Activated naive CD8-positive, alpha-beta T cell treated with anti-CD3 and anti-CD28 coated beads, Interleukin-2, amount 50 U/mL, for 16 hours (primary cell): ENCODE measurements around the gene NUP210.

Experiments used
- DNase-seq: peaks from one replicate; pipeline ENCODE4 v3.0.0-alpha.2; 2020; ENCODE audit warnings: low read depth, low spot score

NUP210 gene

DNA sequence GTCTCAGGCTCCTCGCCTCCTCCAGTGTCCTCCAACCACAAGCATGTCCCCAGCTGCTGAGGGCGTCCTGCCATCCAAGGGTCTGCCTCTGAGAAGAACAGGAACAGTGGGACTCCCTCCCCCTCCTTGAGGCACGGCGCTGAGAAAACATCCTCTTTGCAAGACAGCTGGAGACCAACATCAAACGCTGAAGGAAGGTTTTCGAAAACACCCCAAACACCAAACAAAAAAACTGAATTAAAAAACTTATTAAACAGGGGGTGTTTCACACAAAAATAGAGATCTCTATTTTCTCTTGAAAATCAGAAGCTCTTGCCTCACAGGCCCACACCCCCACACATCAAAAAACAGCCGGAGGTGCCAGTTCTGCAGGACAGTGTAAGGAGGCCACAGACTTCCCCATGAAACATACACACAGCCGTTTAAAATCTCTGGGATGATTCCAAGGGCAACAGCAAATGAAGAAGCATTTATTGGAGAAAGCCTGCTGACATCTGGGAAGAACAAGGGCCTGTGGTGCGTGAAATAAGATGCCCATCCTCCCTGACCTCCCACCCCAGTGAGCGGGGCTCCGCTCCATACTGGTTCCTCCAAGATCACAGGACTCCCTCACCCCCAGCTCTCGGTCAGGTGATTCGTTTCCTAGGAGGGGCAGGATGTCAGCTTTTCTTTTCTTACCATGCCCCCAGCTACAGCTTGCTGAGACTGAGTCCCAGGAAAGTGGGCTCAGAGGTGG lies 71.3 kb downstream of the NUP210 start:
- no peak for DNase-seq

DNA sequence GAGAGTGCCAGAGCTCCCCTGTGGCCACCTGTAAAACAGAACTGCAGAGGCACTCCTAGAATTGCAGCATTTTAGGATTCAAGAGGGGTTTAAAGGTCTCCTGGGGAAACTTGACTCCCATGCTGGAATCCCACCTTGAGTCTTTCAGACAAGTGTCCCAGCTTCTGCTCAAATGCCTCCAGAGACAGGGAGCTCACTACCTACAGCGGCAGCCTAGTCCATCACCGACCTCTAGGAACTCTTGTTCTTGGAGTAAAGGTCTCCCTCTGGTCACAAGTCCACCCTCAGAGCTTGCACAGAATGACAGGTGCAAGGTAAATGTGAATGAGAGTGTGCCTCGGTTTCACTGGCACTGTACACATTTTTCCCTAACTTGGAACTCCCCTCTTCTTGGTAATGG lies 72.0 kb downstream of the NUP210 start:
- DNase-seq: no peak

DNA sequence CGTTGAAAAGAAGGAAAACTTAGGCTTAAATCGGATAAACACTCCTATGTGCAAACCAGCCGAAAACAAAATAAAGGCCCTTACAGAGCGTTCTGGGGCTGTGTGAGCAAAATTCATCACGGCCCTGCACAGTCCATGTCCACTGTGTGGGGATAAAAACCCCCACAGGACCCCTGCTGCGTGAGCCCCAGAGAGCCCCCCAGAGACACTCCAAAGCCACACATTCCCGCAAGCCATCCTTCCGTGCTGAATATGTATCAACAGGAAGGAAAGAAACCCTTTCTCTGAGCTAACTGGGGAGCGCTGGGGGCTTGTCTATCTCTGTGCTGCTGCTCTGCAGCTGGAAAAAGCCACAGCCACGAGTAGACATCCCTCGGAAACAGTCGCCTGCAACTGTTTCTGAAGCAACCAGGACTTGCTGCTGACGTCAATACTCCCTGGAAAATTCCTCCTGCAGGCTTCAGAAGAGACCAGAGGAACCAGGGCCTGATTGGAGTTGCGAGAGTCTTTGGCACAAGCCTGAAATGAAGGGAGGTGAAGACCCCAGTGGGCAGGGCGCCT lies 72.7 kb downstream of the NUP210 start:
- DNase-seq: no peak

DNA sequence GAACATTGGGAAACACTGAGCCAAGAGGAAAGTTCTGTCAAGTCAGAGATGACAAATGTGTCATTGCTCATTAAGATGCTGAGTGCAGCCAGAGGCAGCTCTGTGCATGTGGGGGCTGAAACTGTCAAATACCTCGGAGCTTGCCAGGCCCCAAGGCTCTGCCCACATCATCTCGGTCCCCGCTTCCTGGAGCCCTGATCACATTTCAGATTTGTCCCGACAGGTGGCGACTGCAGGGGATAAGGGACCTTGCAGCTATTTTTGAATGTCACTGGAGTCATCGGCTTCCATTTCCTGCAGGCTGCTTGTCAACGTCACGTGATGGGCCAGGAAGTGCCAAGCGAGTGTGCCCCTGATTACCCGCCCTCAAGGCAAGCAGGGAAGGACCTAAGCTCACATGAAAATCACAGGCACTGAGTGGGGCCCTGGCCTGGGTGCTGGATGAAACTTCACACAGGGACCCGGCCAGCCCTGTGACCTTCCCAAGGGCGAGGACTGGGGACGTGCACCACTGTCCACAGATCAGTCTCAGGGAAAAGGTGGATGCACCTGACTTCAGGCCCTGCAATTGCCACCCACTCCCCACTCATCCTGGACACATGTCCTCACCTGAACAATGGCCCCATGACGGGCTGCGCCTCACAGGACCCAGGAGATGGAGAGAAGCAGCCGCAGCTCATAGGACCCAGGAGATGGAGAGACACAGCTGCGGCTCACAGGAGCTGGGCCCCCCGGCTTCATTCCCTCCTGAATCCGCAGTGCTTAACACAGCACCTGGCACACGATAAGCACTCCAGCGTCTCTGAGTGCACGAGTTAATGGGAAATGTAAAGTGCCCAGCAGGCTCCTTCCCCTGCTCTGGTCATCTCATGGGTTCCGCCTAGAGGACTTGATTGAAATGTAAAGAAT lies 73.4 kb downstream of the NUP210 start:
- peak; percentile 52 for DNase-seq

DNA sequence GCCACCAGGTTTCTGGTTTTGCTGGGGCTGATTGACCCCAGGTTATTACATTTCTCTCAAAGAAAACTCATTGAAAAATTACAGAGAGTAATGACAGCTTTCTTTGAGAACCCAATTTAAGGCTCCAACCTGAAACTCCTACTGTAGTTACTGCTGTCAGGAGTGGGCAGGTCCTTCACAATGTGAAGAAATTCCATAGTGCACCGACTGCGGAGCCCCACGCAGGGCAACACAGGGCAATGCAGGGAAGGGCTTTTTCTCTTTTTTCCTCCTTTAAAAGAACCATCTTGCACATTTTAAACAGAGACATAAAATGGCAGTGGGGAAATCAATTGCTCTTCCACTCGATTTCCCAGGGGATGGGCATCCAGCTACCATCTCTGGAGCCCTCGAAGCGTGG lies 74.3 kb downstream of the NUP210 start:
- DNase-seq: no peak

DNA sequence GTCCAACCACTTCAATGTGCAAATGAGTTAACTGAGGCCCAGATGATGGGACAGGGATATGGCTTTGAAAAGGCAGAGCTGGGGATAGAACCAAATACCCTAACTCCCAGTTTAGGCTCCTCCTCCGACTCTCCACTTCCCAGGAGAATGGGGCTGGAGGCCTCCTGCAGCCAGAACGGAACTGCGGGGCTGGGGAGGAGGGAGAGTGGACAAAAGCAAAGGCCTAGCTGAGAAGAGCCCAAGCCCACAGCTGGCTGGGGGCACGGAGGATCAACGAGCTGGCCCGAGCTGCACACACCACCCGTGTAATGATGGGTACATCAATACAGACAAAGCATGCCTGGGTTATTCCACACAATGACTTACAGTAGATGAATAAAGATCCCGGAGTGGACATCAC lies 74.8 kb downstream of the NUP210 start:
- DNase-seq: no peak

DNA sequence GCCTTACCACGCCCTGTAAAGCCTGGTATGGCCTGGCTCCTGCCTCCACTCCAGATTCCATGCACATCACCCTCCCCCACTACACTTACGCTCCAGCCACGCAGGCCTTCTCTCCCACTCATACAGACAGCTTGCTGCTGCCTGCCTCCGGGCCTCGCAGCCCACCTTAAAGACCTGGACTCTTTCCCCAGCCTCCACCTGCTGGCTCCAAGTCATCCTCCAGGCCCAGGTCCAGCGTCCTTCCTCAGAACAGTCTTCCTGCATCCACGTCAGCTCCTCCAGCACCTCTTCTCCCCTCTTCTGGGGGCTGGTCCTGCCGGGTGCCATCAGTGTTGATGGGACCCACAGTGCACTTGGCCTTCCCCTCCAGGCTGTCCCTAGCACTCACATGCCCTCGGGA lies 75.5 kb downstream of the NUP210 start:
- DNase-seq: no peak

DNA sequence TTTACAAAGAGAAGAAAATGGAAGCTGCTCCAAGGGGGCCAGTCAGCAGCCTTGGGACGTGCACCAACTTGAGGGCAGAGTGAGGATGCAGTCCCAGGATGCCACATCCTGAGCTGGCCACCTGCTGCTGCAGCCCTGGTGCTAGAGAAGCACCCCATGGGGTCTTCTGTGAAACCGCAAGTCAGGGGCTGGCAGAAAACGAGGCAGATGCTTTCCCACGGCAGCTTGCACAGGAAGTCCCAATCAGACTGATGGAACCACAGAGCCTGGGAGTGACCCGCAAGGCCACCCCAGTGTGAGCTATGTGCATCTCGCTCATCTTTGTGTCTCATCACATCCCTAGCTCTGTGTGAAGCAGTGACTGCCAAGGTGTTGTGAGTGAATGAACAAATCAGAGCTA lies 76.5 kb downstream of the NUP210 start:
- DNase-seq: no peak

DNA sequence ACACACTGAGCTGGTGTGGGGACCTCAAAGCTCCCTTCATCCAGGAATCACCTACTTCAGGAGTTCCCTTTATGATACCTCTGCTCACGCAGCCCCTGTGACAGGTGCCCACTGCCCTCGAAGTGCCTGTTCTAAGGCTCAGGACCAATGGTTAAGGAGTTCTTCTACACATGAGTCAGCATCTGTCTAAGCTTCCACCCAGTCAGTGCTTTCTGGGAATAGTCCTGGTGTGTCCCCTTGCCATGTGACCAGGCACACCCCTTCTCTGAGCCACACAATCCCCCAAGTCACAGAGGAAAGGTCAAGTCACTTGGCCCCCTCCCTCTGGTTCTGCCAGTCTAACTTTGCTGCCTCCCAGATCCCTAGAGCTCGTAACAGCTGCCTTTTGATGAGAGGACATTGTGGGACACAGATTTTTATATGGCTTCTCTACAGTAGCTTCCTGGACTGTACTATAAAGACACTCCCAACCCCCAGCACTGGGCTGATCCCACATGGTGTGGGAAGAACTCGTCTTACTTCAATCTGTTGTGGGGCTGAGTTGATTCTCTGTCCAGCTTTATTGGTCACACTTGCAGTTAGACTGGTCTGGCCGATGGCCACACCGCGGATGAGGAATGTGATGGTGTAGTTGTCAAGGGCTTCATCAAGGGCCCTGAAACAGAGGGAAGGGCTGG lies 78.8 kb downstream of the NUP210 start:
- no peak for DNase-seq

DNA sequence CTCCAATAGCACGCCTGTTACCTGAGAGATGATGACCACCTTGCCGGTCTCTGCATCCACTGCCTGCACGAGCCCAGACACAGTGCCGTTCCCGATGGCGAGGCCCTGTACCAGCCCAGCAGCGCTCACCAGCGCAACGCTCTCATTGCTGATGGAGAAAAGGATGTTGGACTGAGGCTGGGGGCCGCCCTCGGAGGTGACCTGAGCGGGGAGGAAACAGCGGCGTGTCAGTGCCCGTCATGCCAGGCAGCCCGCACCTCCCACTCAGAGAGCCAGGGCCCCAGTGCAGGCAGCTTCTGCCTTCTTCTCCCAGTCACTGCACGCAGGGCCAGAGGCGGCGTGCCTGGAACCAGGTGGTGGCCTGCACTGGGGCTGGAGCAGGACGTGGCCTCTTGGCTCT lies 80.3 kb downstream of the NUP210 start:
- DNase-seq: no peak

DNA sequence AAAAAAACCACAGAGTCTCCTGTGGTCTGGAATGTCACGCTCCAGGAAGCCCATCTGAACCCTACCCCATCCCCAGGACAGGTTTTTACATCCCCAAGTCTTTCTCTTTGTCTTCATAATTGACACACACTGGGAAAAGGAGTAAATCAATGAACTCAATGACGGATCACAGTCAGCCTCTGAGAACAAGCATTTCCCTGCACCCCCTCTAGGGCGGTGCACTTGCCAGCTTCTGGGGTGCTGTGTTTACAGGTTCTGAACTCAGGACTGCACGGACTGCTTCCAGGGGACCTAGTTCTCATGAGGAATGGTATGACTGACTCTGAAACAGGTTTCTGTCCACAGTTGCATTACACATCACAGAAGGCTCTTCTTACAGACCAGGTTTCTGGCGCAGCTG lies 81.1 kb downstream of the NUP210 start:
- DNase-seq: no peak

DNA sequence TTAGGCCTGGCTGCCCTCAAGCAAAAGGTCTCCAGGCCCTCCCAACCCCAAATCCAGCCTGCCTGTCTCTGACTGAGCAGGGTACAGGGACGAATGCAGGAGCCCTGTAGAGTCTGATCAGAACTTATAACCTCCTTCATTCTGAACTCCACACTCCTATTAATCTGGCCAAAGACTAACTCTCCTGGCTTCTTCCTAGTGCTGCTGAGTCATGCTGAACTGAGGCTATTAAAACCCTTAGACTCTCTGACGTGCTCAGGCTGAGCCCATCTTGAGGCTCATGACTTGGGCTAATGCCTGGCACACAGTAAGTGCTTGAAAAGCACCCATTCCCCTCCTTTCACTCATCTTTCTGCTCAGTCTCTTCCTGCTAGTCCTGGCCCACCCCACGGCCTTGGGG lies 81.9 kb downstream of the NUP210 start:
- no peak for DNase-seq

DNA sequence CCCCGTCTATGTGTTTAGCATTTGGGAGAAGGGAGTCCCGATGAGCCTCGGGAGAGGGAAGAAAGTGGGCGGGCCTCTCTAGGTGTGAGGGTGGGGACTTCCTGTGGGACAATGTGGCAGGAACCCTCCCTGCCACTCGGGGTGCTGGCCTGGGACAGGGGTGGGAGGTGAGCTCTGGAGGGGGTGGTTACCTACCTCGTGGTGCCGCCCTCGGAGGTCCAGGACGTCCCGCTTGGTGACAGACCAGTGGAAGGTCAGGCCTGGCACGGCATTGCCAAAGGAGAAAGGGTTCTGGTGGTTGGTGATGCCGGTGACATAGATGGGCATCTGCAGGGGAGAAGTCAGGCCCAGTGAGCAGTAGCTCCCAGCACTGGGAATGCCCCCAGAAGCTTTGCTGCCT lies 83.5 kb downstream of the NUP210 start:
- no peak for DNase-seq

DNA sequence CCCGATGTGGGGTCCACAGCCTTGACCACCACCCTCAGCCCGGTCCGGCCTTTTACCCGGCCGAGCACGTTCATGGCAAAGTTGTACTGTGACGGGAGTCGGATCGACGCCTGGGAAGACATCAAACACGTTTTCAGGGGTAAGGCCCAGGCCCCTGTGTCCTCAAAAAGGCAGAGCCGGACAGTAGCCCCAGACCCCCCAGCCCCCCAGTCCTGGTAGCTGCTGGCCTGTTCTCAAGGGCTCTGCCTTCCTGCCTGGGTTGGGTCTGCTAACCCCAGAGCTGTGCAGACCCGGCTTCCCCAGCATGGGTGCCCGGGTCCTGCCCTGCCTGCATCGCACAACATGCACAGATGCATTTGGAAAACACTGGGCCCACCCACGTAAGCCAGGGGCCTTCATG lies 84.6 kb downstream of the NUP210 start:
- no peak for DNase-seq

DNA sequence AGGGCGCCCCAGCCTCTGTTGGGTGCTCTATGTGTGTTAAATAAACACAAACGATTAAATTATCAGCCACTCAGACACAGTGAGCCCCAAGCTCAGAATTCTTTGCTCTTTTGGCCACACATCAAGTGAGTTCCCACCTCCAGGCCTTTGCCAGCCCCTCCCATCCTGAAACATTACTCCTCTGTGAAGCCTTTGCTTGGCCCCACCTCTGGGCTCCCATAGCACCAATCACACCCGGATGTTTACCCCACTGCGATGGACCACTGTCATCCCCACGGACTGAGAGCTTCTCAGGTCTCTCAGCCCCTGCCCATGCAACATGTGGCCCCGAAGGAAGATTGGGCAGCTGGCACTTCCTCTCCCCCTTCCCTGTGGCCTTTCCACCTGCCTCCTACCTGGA lies 85.1 kb downstream of the NUP210 start:
- DNase-seq: no peak

DNA sequence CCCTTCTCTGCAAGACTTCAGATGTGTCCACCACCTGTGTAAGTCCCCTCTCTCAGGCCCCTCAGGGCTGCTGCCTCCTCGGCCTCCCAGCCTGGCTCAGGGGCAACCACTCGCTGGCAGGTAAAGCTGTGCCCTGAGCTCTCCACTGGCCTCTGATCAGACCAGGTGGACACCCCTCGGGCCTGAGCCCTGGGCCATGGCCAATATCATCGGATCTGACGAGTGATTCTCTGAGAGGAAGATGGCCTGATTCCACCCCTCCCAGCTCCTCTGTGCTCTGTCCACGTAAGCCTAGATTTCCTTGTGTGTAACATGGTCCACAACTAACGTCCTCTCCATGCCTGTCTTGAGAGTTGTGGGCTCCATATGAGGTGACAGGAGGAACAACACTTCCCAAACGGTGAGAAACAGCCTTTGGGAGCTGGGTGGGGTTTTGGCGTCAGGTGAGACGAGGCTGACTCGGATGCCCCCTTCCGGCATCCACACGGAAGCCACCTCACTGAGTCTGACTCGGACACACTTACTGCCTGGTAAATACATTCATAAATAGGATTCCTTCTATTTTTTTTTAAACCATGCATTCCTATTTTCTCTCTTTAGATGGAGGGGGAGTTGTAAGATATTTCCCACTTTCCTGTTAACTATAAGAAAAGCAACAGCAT lies 86.8 kb downstream of the NUP210 start:
- no peak for DNase-seq

DNA sequence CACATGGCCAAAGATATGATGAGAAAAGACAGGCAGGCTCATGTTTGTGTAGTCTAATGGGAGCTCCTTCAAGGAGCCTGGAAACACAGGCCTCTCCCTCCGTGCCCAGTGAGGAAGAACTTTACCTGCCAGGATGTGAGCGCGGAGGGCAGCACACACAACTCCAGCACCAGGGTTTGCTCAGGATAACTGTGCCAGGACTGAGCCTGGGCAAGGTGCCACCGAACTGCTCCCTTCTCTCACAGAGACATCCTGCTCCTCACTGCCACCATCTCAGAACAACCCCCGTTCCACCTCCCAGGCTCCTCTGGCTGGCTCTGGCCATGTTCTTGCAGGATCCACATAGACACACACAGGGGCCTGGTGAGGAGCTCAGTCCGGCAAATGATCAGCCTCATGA lies 87.4 kb downstream of the NUP210 start:
- no peak for DNase-seq

DNA sequence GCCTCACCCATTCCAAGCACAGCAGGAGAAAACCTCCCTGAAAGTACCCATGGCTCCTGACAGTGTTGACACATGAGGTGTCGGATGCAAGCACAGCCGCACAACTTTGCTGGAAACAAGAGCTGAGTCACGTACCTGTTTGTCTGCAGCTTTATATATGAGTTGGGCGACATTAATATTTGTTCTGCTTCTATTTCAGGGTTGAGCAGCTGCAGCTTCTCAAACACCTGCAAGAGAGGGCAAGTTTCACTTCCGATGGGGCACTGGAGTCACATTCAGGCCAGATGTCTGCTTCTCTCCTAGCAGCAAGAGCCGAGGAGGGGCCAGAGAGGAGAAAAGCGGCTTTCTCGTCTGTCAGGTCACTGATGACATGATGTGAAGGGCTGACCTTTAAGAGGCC lies 88.0 kb downstream of the NUP210 start:
- no peak for DNase-seq

DNA sequence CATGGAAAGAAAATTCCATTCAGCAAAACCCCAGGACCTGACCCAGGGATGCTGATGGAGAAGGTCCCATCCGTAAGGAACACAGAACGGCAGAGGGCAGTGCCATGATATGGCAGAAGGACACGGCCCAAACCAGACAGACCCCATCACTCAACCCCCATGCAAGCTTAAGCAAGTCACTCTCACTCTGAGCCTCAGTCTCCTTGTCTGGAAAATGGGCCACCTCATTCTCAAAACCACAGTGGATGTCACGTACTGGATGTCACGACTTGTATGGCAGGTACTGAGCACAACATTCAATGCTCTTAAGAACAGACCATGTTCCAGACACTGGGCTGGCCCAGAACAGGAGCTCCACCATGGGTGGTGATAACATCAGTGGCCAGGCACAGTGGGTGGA lies 90.4 kb downstream of the NUP210 start:
- no peak for DNase-seq

DNA sequence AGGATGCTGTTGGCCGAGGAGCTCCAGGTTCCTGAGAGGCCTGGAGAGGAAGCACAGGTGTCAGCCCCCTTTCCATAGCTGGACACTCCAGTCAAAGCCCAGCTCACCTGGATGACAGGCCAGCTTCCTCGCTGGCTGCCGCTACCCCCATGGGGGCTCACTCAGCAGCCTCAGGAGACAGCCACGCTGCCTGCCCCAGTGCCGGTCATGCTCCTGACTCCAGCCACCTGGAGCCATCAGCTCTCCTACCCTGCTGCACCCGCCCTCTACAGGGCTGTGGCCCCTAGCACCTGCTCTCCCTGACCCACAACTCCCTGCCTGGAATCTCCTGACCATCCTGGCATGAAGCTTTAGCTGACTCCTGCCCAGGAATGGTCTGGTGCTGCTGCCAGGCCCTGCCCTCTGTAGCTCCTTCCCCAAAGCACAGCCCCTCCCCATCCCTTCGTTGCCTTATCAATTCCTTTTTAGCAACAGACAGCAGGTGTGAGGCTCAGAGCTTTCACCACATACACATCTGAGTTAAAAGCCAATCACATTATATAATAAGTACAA lies 94.2 kb downstream of the NUP210 start:
- no peak for DNase-seq

DNA sequence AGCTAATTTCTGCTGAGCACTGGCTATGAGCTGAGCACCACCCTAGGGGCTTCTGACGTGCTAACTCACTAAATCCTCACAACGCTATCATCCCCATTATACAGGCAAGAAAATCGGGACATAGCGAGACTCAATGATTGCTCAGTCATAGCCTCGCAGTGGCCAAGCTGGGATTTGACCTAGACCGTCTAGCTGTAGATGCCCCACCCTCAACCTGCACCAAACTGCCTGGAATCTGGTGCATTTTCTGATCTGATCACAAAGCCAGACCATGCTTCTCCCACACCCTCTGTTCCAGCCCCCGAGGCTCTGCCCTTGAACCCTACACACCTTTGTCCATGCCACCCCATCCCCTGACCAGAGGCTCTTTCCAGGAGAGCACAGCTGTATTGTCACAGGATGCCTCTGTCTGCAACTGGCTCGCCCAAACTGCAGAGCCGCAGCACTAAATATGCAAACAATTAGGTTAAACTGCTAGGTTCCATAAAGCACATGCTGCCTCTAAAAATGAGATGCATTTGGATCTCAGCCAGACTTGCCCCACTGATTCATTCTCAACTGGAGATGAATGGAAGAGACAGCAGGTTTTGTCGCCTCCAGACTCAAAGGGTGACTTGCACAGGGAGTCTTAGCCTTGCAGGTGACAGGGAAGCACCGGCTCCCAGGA lies 95.2 kb downstream of the NUP210 start:
- no peak for DNase-seq
